Muscle layer of duodenum (tissue), 2 donors: ENCODE measurements around the gene SMAD9.
"Not testable (repeated sequence)": the region's sequence is repeated elsewhere in the genome, so short reads cannot be mapped to it uniquely, and the experiment has no call there.

Source experiments
- H3K27ac ChIP-seq: one replicate; pipeline ENCODE4 v1.7.0; 2013; ENCODE audit warnings: mild to moderate bottlenecking, low read length
- H3K27me3 ChIP-seq: one replicate; pipeline ENCODE4 v1.7.0; 2013; ENCODE audit warnings: low read depth, mild to moderate bottlenecking, control low read depth, low read length
- H3K36me3 ChIP-seq, 2 donors: one replicate each; pipeline ENCODE4 v1.7.0; 2013; ENCODE audit warnings: low read length in 2 of 2, control low read depth in 1 of 2, mild to moderate bottlenecking in 1 of 2; ENCODE audit not compliant: insufficient read depth in 2 of 2, control insufficient read depth in 1 of 2
- H3K4me1 ChIP-seq, 2 donors: one replicate each; pipeline ENCODE4 v1.7.0; 2013; ENCODE audit warnings: low read length in 2 of 2, mild to moderate bottlenecking in 2 of 2, control low read depth in 1 of 2, moderate library complexity in 1 of 2; ENCODE audit not compliant: insufficient read depth in 2 of 2, control insufficient read depth in 1 of 2
- H3K4me3 ChIP-seq, 2 donors: one replicate each; pipeline ENCODE4 v1.7.0; 2013; ENCODE audit warnings: low read length in 2 of 2, low read depth in 1 of 2, mild to moderate bottlenecking in 1 of 2
- H3K9me3 ChIP-seq, 2 donors: one replicate each; pipeline ENCODE4 v1.7.0; 2013; ENCODE audit warnings: low read length in 2 of 2, control low read depth in 1 of 2, mild to moderate bottlenecking in 1 of 2; ENCODE audit not compliant: control insufficient read depth in 1 of 2
- donor health status: healthy.

Gene SMAD9

DNA sequence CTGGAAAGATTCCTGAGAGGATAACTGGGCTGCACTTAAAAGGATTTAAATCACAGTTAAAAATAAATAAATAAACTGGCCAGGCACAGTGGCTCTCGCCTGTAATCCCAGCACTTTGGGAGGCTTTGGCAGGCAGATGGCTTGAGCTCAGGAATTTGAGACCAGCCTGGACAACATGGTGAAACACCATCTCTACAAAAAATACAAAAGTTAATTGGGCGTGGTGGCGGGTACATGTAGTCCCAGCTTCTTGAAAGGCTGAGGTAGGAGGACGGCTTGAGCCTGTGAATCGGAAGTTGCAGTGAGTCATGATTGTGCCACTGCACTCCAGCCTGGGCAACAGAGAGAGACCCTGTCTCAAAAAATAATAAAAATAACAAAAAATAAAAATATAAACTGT, 36.6 kb downstream of the SMAD9 start:
- H3K9me3 ChIP-seq, H3K4me3 ChIP-seq, H3K27ac ChIP-seq, H3K4me1 ChIP-seq, H3K36me3 ChIP-seq, H3K27me3 ChIP-seq: not testable (repeated sequence)

- Histone ChIP-seq H3K4me3 (no peak overlapping the region), H3K36me3 (peaks cover 0 to 8% of the 10 kb centered on the region in 2 donors), H3K27me3 (no peaks in the 10 kb centered on the region), H3K27ac (no peak overlapping the region), H3K4me1 (peaks cover 0 to 6% of the 10 kb centered on the region in 2 donors), H3K9me3 (no peaks in the 10 kb centered on the region)
Measured at GRCh38 chr13:36882829-36883390, 37.1 kb downstream of the SMAD9 start.

- peaks cover 0 to 6% of the 10 kb centered on the region in 2 donors for H3K4me1 ChIP-seq
- H3K36me3 ChIP-seq = peaks cover 3 to 8% of the 10 kb centered on the region in 2 donors
- H3K27me3 ChIP-seq = no peaks in the 10 kb centered on the region
- H3K27ac ChIP-seq = no peak overlapping the region
- H3K9me3 ChIP-seq = no peaks in the 10 kb centered on the region
- no peak overlapping the region for H3K4me3 ChIP-seq
Measured at GRCh38 chr13:36880961-36881360, 39.1 kb downstream of the SMAD9 start.

DNA sequence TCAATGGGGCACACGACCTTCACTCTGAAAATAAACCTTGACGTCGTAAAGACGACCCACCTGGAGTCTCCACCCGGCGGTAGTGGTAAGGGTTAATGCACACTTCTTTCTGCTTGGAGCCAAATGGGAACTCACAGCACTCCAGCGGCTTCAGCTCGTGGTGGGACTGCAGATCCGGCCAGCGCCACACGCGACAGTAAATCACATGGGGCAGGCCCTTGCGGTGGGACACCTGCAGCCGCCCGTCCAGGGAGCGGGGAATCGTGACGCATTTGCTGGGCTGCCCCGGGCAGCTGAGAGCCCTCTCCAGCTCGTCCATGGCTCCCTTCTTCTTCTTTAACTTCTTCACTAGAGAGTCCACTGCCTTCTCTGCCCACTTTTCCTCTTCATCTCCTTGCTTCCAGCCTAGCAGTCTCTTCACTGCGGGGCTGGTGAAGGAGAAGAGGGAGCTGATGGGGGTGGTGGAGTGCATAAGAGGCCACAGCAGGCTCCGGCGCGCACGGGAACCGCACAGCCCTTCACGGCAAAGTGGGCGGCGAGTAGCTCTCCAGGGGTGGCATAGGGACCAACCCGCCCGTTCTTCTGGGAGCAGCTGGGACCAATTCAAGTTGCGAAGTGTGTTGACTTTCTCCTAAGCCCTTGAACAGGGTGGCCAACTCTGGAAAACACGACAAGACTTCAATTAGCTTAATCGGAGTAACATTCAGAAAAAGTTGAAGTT, 40.7 kb downstream of the SMAD9 start:
- peaks cover 3 to 8% of the 10 kb centered on the region in 2 donors for H3K36me3 ChIP-seq
- H3K27ac ChIP-seq = no peak overlapping the region
- H3K27me3 ChIP-seq = no peaks in the 10 kb centered on the region
- no peaks in the 10 kb centered on the region for H3K9me3 ChIP-seq
- peaks cover 0 to 6% of the 10 kb centered on the region in 2 donors for H3K4me1 ChIP-seq
- H3K4me3 ChIP-seq = no peak overlapping the region

GRCh38 chr13:36875961-36876360, 44.1 kb downstream of the SMAD9 start:
- H3K9me3 ChIP-seq = no peaks in the 10 kb centered on the region
- H3K27ac ChIP-seq = no peak overlapping the region

DNA sequence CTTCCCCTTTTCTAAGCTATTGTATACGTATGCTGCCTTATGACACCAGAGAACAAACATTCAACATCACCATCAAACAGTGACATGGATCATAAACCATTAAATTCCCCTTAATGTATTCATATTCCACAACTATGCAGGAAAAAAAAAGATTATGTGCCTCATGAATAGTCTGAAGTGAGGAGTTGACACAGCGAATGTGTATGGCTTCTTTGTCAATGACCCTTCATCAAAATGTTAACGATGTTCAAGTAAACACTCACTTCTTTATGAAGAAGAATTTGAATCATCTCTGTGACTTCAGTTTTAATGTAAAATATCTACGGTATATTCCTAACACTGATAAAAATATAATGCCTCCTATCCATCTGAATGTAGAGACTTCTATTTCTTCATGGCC, 44.6 kb downstream of the SMAD9 start:
- H3K9me3 ChIP-seq = no peaks in the 10 kb centered on the region
- no peak overlapping the region for H3K4me3 ChIP-seq
- H3K27ac ChIP-seq = no peak overlapping the region
- peaks cover 3 to 13% of the 10 kb centered on the region in 2 donors for H3K36me3 ChIP-seq
- H3K4me1 ChIP-seq = no peaks in the 10 kb centered on the region
- no peaks in the 10 kb centered on the region for H3K27me3 ChIP-seq

More at GRCh38 chr13:36875961-36876360, 44.1 kb downstream of the SMAD9 start:
- Histone ChIP-seq H3K4me3 (no peak overlapping the region), H3K4me1 (peaks cover 0 to 1% of the 10 kb centered on the region in 2 donors), H3K36me3 (peaks cover 3 to 13% of the 10 kb centered on the region in 2 donors), H3K27me3 (no peaks in the 10 kb centered on the region)

DNA sequence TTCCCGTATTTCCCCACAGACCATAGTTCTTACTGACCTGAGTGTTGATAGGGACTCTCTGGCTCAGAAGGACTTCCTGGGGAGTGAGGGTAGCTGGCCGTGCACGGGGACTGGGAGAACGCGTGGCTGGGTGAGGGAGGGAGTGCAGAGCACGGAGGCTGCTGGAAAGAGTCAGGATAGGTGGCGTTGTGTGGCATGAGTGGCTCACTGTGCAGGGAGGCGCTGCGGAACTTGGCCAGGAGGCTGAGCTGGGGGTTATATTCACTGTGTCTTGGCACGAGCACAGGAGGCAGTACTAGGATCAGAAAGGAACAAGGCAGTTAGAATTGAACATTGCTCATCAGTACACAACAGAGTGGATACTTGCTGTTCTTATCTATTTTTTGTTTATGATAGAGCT, 47.4 kb downstream of the SMAD9 start:
- no peak overlapping the region for H3K27ac ChIP-seq
- no peaks in the 10 kb centered on the region for H3K9me3 ChIP-seq
- peaks cover 2 to 5% of the 10 kb centered on the region in 2 donors for H3K36me3 ChIP-seq
- no peak overlapping the region for H3K4me3 ChIP-seq
- H3K27me3 ChIP-seq = no peaks in the 10 kb centered on the region
- H3K4me1 ChIP-seq = no peaks in the 10 kb centered on the region

- no peaks in the 10 kb centered on the region for H3K4me1 ChIP-seq
- H3K27ac ChIP-seq = no peak overlapping the region
- H3K27me3 ChIP-seq = no peaks in the 10 kb centered on the region
- H3K36me3 ChIP-seq = peaks cover 0 to 5% of the 10 kb centered on the region in 2 donors
- no peaks in the 10 kb centered on the region for H3K9me3 ChIP-seq
- no peak overlapping the region for H3K4me3 ChIP-seq
Measured at GRCh38 chr13:36870050-36870692, 49.9 kb downstream of the SMAD9 start.

DNA sequence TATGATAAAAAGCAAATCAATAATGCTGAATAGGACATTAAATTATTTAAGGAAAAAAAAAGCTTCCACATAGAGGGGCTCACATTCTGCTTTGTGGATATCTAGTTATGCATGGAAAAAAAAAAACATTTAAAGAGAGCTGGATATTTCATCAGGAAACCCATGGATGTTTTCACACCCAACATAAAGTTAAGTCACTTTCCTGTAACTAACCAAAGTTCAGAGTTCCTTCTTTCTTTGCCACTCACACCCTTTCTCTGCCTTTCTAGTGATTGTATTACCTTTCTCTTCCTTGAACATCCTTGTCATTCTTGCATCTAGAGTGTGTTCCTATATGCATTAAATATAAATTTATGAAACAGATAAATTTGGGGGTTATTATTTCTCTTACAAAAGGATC, 53.8 kb downstream of the SMAD9 start:
- Histone ChIP-seq H3K4me3 (no peak overlapping the region), H3K27ac (no peak overlapping the region), H3K9me3 (no peaks in the 10 kb centered on the region), H3K4me1 (no peaks in the 10 kb centered on the region), H3K27me3 (no peaks in the 10 kb centered on the region), H3K36me3 (no peaks in the 10 kb centered on the region)

DNA sequence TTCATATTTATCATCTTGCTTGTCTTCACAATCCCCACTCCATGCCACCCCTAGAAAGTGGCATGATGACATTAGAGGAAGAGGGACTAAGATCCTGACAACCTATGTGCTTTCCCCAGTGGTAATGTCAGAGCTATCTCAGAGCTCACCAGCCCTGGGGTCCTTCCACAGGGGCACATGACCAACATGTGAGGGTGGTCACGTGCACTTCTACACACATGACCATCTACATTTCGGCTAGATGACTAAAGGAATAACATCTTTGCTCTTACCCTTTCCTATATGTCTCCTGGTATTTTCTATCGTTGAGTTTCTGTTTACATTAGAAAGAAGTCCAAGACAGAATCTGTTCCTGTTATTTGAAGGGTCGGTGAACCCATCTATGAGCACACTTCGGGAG, 54.8 kb downstream of the SMAD9 start:
- Histone ChIP-seq H3K27ac (no peak overlapping the region), H3K4me3 (no peak overlapping the region), H3K9me3 (no peaks in the 10 kb centered on the region), H3K27me3 (no peaks in the 10 kb centered on the region), H3K4me1 (no peaks in the 10 kb centered on the region), H3K36me3 (no peaks in the 10 kb centered on the region)

- no peaks in the 10 kb centered on the region for H3K9me3 ChIP-seq
Measured at GRCh38 chr13:36862722-36863121, 57.3 kb downstream of the SMAD9 start.

More at GRCh38 chr13:36862722-36863121, 57.3 kb downstream of the SMAD9 start:
- Histone ChIP-seq H3K27ac (no peak overlapping the region), H3K4me1 (no peaks in the 10 kb centered on the region), H3K36me3 (no peaks in the 10 kb centered on the region), H3K4me3 (no peak overlapping the region), H3K27me3 (no peaks in the 10 kb centered on the region)
